ENCODE data around the gene IPMK.
"Not testable (repeated sequence)": the region's sequence is repeated elsewhere in the genome, so short reads cannot be mapped to it uniquely, and the experiment has no call there.

Gene IPMK

GRCh38 chr10:58260334-58260733 is 7.4 kb downstream of the IPMK start:
- Histone ChIP-seq H3K4me3 (replicated peaks; ENCODE audit: insufficient read depth, low read length) (no peak overlapping the region), H3K27ac (replicated peaks) (no peak overlapping the region), H3K27me3 (ENCODE audit: insufficient read depth, poor library complexity, severe bottlenecking) (no peaks in the 10 kb centered on the region)
- DNase-seq (ENCODE audit: low read depth in 1 of 2, low spot score in 1 of 2): no peak
- TF ChIP-seq REST (IDR thresholded peaks at IDR 0.05; ENCODE audit: insufficient replicate concordance, low read depth): no peak
- TF ChIP-seq SPI1 (IDR thresholded peaks at IDR 0.05; ENCODE audit: borderline replicate concordance, low read depth): no peak
- no peak for TF ChIP-seq CTCF (IDR thresholded peaks at IDR 0.05; ENCODE audit: insufficient read depth, low read length)
- TF ChIP-seq GABPA (IDR thresholded peaks at IDR 0.05; ENCODE audit: low read depth): no peak
- TF ChIP-seq POLR2AphosphoS5 (IDR thresholded peaks at IDR 0.05; ENCODE audit: low read depth): no peak

- Histone ChIP-seq H3K27me3 (ENCODE audit: insufficient read depth, poor library complexity, severe bottlenecking) (no peaks in the 10 kb centered on the region), H3K27ac (replicated peaks) (no peak overlapping the region), H3K4me3 (replicated peaks; ENCODE audit: insufficient read depth, low read length) (no peak overlapping the region)
- DNase-seq (ENCODE audit: low read depth in 1 of 2, low spot score in 1 of 2): no peak
- TF ChIP-seq GABPA (IDR thresholded peaks at IDR 0.05; ENCODE audit: low read depth): no peak
- no peak for TF ChIP-seq CTCF (IDR thresholded peaks at IDR 0.05; ENCODE audit: insufficient read depth, low read length)
- no peak for TF ChIP-seq REST (IDR thresholded peaks at IDR 0.05; ENCODE audit: insufficient replicate concordance, low read depth)
- no peak for TF ChIP-seq SPI1 (IDR thresholded peaks at IDR 0.05; ENCODE audit: borderline replicate concordance, low read depth)
Observed at GRCh38 chr10:58258977-58259692, 8.6 kb downstream of the IPMK start.

- not testable (repeated sequence) for DNase-seq (ENCODE audit: low read depth in 1 of 2, low spot score in 1 of 2); H3K27me3 ChIP-seq (ENCODE audit: insufficient read depth, poor library complexity, severe bottlenecking); H3K27ac ChIP-seq (replicated peaks); H3K4me3 ChIP-seq (replicated peaks; ENCODE audit: insufficient read depth, low read length)
Observed at GRCh38 chr10:58256013-58256780, 11.5 kb downstream of the IPMK start.

- no peaks in the 10 kb centered on the region for H3K27me3 ChIP-seq (ENCODE audit: insufficient read depth, poor library complexity, severe bottlenecking)
- no peak overlapping the region for H3K4me3 ChIP-seq (replicated peaks; ENCODE audit: insufficient read depth, low read length)
- no peak overlapping the region for H3K27ac ChIP-seq (replicated peaks)
- TF ChIP-seq REST (IDR thresholded peaks at IDR 0.05; ENCODE audit: insufficient replicate concordance, low read depth): no peak
- no peak for TF ChIP-seq CTCF (IDR thresholded peaks at IDR 0.05; ENCODE audit: insufficient read depth, low read length)
- TF ChIP-seq POLR2AphosphoS5 (IDR thresholded peaks at IDR 0.05; ENCODE audit: low read depth): no peak
- no peak for TF ChIP-seq SPI1 (IDR thresholded peaks at IDR 0.05; ENCODE audit: borderline replicate concordance, low read depth)
- TF ChIP-seq GABPA (IDR thresholded peaks at IDR 0.05; ENCODE audit: low read depth): no peak
- no peak for DNase-seq (ENCODE audit: low read depth in 1 of 2, low spot score in 1 of 2)
Observed at GRCh38 chr10:58254644-58255043, 13.1 kb downstream of the IPMK start.
